ENCODE data around the gene DSG4.

DSG4 gene

GRCh38 chr18:31450409-31450808 is 73.8 kb downstream of the DSG4 start:
- no peak for DNase-seq

- no peak for DNase-seq
These were observed 75.0 kb downstream of the DSG4 start for GRCh38 chr18:31451625-31452024.

- DNase-seq: no peak
These were observed 77.6 kb downstream of the DSG4 start for GRCh38 chr18:31454066-31454708.
